Fibroblast of pulmonary artery (primary cell): Measurements from ENCODE around the gene CDKL5.
"Not testable (repeated sequence)": the region's sequence is repeated elsewhere in the genome, so short reads cannot be mapped to it uniquely, and the experiment has no call there.

Experiments
- DNase-seq: peaks from one replicate; pipeline ENCODE4 v3.0.0-alpha.2; 2010; ENCODE audit warnings: low read depth
- H3K4me3 ChIP-seq: replicated peaks from 2 replicates; pipeline ENCODE4 v1.5.1; 2011; ENCODE audit warnings: low read depth, mild to moderate bottlenecking, control low read depth, low read length, moderate library complexity
- TF ChIP-seq, protein P1 (sequence below): IDR thresholded peaks from 2 replicates; pipeline ENCODE4 v1.5.1; 2011; ENCODE audit warnings: mild to moderate bottlenecking, control low read depth, low read length, inconsistent platforms; ENCODE audit errors: missing control alignments

Gene CDKL5

DNA sequence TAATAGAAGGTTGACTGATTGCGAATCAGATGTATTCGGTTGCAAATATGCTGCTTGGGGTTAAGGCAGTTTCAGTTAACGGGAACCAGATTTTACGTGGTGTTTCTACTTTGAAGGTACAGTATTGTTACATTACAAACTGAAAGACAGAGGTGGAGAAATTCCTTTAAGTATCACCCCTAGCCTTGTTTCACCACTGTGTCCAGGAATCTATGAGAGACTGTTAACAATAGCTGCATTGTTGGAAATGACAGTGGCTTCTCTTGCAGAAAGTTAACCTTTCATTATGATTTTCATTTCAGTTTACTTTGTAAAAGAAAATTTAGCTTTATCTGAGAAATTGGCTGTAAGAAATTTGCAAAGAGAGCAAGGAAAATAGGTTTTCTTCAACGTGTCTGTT is 2.6 kb downstream of the CDKL5 start:
- H3K4me3 ChIP-seq: no peak overlapping the region
- DNase-seq: no peak
- TF ChIP-seq, protein P1, sequence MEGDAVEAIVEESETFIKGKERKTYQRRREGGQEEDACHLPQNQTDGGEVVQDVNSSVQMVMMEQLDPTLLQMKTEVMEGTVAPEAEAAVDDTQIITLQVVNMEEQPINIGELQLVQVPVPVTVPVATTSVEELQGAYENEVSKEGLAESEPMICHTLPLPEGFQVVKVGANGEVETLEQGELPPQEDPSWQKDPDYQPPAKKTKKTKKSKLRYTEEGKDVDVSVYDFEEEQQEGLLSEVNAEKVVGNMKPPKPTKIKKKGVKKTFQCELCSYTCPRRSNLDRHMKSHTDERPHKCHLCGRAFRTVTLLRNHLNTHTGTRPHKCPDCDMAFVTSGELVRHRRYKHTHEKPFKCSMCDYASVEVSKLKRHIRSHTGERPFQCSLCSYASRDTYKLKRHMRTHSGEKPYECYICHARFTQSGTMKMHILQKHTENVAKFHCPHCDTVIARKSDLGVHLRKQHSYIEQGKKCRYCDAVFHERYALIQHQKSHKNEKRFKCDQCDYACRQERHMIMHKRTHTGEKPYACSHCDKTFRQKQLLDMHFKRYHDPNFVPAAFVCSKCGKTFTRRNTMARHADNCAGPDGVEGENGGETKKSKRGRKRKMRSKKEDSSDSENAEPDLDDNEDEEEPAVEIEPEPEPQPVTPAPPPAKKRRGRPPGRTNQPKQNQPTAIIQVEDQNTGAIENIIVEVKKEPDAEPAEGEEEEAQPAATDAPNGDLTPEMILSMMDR: no peak

DNA sequence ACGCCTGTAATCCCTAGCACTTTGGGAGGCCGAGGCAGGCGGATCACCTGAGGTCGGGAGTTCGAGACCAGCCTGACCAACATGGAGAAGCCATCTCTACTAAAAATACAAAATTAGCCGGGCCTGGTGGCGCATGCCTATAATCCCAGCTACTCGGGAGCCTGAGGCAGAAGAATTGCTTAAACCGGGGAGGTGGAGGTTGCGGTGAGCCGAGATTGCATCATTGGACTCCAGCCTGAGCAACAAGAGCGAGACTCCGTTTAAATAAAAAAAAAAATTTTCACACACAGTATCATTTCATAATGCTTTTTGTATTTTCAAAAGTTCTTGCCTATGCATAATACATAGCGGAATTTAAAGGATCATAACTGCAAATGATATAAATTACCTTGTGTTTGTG is 7.9 kb downstream of the CDKL5 start:
- H3K4me3 ChIP-seq, DNase-seq: not testable (repeated sequence)

DNA sequence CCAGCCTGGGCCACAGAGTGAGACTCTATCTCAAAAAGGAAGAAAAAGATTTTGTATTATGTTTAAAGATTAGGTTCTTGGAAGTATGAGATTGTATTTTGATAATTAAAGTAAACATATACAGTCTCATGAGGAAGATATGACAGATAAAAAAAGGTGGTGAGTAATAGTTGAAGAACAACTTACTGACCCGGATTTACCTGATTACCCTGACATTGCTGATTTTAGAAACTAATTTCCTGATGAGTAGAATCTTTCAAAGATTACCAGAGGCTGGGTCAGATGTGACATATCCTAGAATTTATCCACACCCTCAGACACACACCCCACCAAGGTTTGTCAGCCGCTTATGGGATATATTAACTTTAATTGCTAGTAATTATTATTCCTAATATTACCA is 9.5 kb downstream of the CDKL5 start:
- TF ChIP-seq, protein P1: no peak
- DNase-seq: no peak
- no peak overlapping the region for H3K4me3 ChIP-seq

DNA sequence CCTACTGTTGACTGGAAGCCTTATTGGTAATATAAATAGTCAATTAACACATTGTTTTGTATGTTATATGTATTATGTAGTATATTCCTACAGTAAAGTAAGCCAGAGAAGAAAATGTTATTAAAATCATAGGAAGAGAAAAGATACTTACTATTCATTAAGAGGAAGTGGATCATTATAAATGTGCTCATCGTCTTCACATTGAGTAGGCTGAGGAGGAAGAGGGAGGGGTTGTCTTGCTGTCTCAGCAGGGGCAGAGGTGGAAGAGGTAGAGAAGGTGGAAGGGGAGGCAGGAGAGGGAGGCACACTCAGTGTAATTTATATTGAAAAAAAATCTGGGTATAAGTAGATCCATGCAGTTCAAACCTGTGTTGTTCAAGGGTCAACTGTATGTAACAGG is 10.6 kb downstream of the CDKL5 start:
- TF ChIP-seq, protein P1: no peak
- no peak overlapping the region for H3K4me3 ChIP-seq
- no peak for DNase-seq

DNA sequence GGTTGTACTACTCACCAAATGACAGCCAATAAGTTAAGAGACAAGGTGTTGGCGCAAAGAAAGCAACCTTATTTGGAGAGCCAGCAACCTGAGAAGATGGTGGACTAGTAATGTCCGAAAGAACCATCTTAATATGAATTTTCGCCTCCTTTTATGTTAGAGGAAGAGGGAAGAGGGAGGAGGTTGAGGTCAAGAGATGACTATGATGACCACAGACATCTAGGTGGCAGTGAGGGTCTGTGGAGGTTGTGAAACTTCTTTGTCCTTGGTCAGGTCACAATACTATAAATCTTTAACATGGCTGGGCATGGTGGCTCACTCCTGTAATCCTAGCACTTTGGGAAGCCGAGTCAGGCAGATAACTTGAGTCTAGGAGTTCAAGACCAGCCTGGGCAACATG is 15.4 kb downstream of the CDKL5 start:
- TF ChIP-seq, protein P1: no peak
- no peak overlapping the region for H3K4me3 ChIP-seq
- DNase-seq: no peak

DNA sequence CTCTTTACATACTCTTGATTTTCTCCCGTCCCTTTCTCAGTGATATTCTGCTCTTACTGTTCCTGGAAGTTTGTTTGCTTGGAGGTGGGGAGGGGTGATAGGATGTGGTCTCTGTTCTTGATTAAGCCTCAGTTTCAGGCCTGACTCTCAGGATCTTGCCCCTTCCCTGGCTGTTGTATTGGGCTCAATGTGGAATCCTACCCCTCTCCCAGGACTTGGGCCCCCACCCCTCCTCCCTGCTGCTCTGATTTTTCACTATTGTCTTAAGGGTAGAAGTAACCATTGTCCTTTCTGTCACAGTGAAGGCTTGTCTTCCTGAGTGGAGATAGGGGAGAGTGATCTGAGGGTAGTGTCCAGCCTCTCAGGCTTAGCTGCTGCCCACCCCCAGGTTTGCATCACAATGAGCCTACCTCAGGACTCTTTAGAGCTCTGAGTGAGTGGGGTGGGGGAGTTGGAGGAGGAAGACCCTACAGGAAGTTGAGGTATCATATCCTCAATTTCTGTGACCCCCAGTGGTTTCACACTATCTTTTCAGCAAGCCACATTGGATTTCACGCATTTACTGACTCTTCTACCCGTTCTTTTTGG is 16.5 kb downstream of the CDKL5 start:
- DNase-seq: no peak
- TF ChIP-seq, protein P1: no peak
- H3K4me3 ChIP-seq: no peak overlapping the region

DNA sequence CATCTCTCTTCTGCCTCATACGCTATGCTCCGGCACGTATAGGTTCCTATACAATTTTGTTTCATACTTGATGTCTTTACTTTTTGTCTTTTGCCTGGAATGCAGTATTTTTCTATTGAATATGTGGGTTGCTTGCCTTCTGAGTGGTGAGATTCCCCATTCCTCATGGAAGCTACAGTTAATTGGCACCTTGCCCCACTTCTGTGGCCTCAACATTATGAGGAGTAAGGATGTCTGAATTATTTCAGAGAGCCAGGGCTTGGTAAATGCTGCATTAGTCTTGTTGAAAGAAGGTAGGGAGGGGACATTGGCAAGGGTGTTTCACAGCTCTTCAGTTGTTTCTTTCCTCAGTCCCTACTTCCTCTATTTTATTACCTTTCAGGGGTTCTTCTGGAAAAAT is 23.0 kb downstream of the CDKL5 start:
- TF ChIP-seq, protein P1: no peak
- DNase-seq: peak; percentile 4
- no peak overlapping the region for H3K4me3 ChIP-seq
